ENCODE measurements around the gene SMARCB1.
"Not testable (repeated sequence)": the region's sequence is repeated elsewhere in the genome, so short reads cannot be mapped to it uniquely, and the experiment has no call there.

Gene SMARCB1

GRCh38 chr22:23846081-23846469 is 59.3 kb downstream of the SMARCB1 start:
- Histone ChIP-seq H3K9me3 (replicated peaks; ENCODE audit: low read length) (no peaks in the 10 kb centered on the region), H3K36me3 (ENCODE audit: insufficient read depth, low read length) (no peaks in the 10 kb centered on the region), H3K4me2 (ENCODE audit: low read length) (no peak overlapping the region), H3K27me3 (ENCODE audit: control insufficient read depth, insufficient read depth, low read length) (no peaks in the 10 kb centered on the region), H3K4me3 (ENCODE audit: low read length) (no peak overlapping the region), H3K9ac (ENCODE audit: low read depth, low read length) (peak overlapping the region; percentile 44), H3K4me1 (ENCODE audit: control insufficient read depth, insufficient read depth, low read length) (peaks cover 34% of the 10 kb centered on the region)

GRCh38 chr22:23847310-23847920 is 60.6 kb downstream of the SMARCB1 start:
- H3K4me3 ChIP-seq (ENCODE audit: low read length), result no peak overlapping the region
- H3K36me3 ChIP-seq (ENCODE audit: insufficient read depth, low read length), result no peaks in the 10 kb centered on the region
- H3K4me1 ChIP-seq (ENCODE audit: control insufficient read depth, insufficient read depth, low read length), result peaks cover 34% of the 10 kb centered on the region
- H3K9me3 ChIP-seq (replicated peaks; ENCODE audit: low read length), result no peaks in the 10 kb centered on the region
- H3K27me3 ChIP-seq (ENCODE audit: control insufficient read depth, insufficient read depth, low read length), result no peaks in the 10 kb centered on the region
- no peak overlapping the region for H3K4me2 ChIP-seq (ENCODE audit: low read length)
- H3K9ac ChIP-seq (ENCODE audit: low read depth, low read length), result no peak overlapping the region

GRCh38 chr22:23847991-23848864 is 61.5 kb downstream of the SMARCB1 start:
- Histone ChIP-seq H3K4me3 (ENCODE audit: low read length) (no peak overlapping the region), H3K9me3 (replicated peaks; ENCODE audit: low read length) (no peaks in the 10 kb centered on the region), H3K4me2 (ENCODE audit: low read length) (no peak overlapping the region), H3K9ac (ENCODE audit: low read depth, low read length) (no peak overlapping the region), H3K36me3 (ENCODE audit: insufficient read depth, low read length) (no peaks in the 10 kb centered on the region), H3K4me1 (ENCODE audit: control insufficient read depth, insufficient read depth, low read length) (peaks cover 34% of the 10 kb centered on the region), H3K27me3 (ENCODE audit: control insufficient read depth, insufficient read depth, low read length) (no peaks in the 10 kb centered on the region)

GRCh38 chr22:23849009-23850006 is 62.5 kb downstream of the SMARCB1 start:
- Histone ChIP-seq H3K4me3 (ENCODE audit: low read length) (peak overlapping the region; percentile 48), H3K4me1 (ENCODE audit: control insufficient read depth, insufficient read depth, low read length) (peaks cover 31% of the 10 kb centered on the region), H3K27me3 (ENCODE audit: control insufficient read depth, insufficient read depth, low read length) (no peaks in the 10 kb centered on the region), H3K9ac (ENCODE audit: low read depth, low read length) (peak overlapping the region; percentile 41), H3K4me2 (ENCODE audit: low read length) (peak overlapping the region; percentile 89), H3K9me3 (replicated peaks; ENCODE audit: low read length) (no peaks in the 10 kb centered on the region), H3K36me3 (ENCODE audit: insufficient read depth, low read length) (no peaks in the 10 kb centered on the region)

GRCh38 chr22:23850136-23850611 is 63.4 kb downstream of the SMARCB1 start:
- H3K4me2 ChIP-seq (ENCODE audit: low read length), result no peak overlapping the region
- no peaks in the 10 kb centered on the region for H3K27me3 ChIP-seq (ENCODE audit: control insufficient read depth, insufficient read depth, low read length)
- no peaks in the 10 kb centered on the region for H3K9me3 ChIP-seq (replicated peaks; ENCODE audit: low read length)
- peaks cover 25% of the 10 kb centered on the region for H3K4me1 ChIP-seq (ENCODE audit: control insufficient read depth, insufficient read depth, low read length)
- H3K4me3 ChIP-seq (ENCODE audit: low read length), result no peak overlapping the region
- H3K9ac ChIP-seq (ENCODE audit: low read depth, low read length), result no peak overlapping the region
- H3K36me3 ChIP-seq (ENCODE audit: insufficient read depth, low read length), result no peaks in the 10 kb centered on the region

- H3K4me3 ChIP-seq (ENCODE audit: low read length), result peak overlapping the region; percentile 79
- H3K4me1 ChIP-seq (ENCODE audit: control insufficient read depth, insufficient read depth, low read length), result peaks cover 20% of the 10 kb centered on the region
- no peaks in the 10 kb centered on the region for H3K9me3 ChIP-seq (replicated peaks; ENCODE audit: low read length)
- peak overlapping the region; percentile 97 for H3K4me2 ChIP-seq (ENCODE audit: low read length)
- H3K9ac ChIP-seq (ENCODE audit: low read depth, low read length), result peak overlapping the region; percentile 76
- no peaks in the 10 kb centered on the region for H3K36me3 ChIP-seq (ENCODE audit: insufficient read depth, low read length)
- no peaks in the 10 kb centered on the region for H3K27me3 ChIP-seq (ENCODE audit: control insufficient read depth, insufficient read depth, low read length)
These were observed 70.2 kb downstream of the SMARCB1 start for GRCh38 chr22:23856721-23857605.

GRCh38 chr22:23857606-23858483 is 71.1 kb downstream of the SMARCB1 start, which contains the start of gene SLC2A11:
Gene SLC2A11, plus strand, starts transcription at chr22:23857875. Its CDS starts 125 bp downstream, at chr22:23858000.
- no peaks in the 10 kb centered on the region for H3K9me3 ChIP-seq (replicated peaks; ENCODE audit: low read length)
- peak within 1 kb of the TSS; percentile 79 for H3K4me3 ChIP-seq (ENCODE audit: low read length)
- no peaks in the 10 kb centered on the region for H3K27me3 ChIP-seq (ENCODE audit: control insufficient read depth, insufficient read depth, low read length)
- peaks cover 20% of the 10 kb centered on the region for H3K4me1 ChIP-seq (ENCODE audit: control insufficient read depth, insufficient read depth, low read length)
- peak within 1 kb of the TSS; percentile 97 for H3K4me2 ChIP-seq (ENCODE audit: low read length)
- H3K36me3 ChIP-seq (ENCODE audit: insufficient read depth, low read length), result no peaks in the 10 kb centered on the region
- H3K9ac ChIP-seq (ENCODE audit: low read depth, low read length), result peak within 1 kb of the TSS; percentile 77

- Histone ChIP-seq H3K27me3 (ENCODE audit: control insufficient read depth, insufficient read depth, low read length) (no peaks in the 10 kb centered on the region), H3K4me1 (ENCODE audit: control insufficient read depth, insufficient read depth, low read length) (peaks cover 20% of the 10 kb centered on the region), H3K9ac (ENCODE audit: low read depth, low read length) (peak overlapping the region; percentile 77), H3K4me2 (ENCODE audit: low read length) (peak overlapping the region; percentile 97), H3K36me3 (ENCODE audit: insufficient read depth, low read length) (no peaks in the 10 kb centered on the region), H3K9me3 (replicated peaks; ENCODE audit: low read length) (no peaks in the 10 kb centered on the region), H3K4me3 (ENCODE audit: low read length) (peak overlapping the region; percentile 79)
These were observed 71.7 kb downstream of the SMARCB1 start for GRCh38 chr22:23858484-23858815.

GRCh38 chr22:23859201-23859600 is 72.4 kb downstream of the SMARCB1 start:
- no peaks in the 10 kb centered on the region for H3K27me3 ChIP-seq (ENCODE audit: control insufficient read depth, insufficient read depth, low read length)
- peaks cover 20% of the 10 kb centered on the region for H3K4me1 ChIP-seq (ENCODE audit: control insufficient read depth, insufficient read depth, low read length)
- no peak overlapping the region for H3K4me3 ChIP-seq (ENCODE audit: low read length)
- H3K4me2 ChIP-seq (ENCODE audit: low read length), result no peak overlapping the region
- H3K36me3 ChIP-seq (ENCODE audit: insufficient read depth, low read length), result no peaks in the 10 kb centered on the region
- no peak overlapping the region for H3K9ac ChIP-seq (ENCODE audit: low read depth, low read length)
- H3K9me3 ChIP-seq (replicated peaks; ENCODE audit: low read length), result no peaks in the 10 kb centered on the region

- peaks cover 20% of the 10 kb centered on the region for H3K4me1 ChIP-seq (ENCODE audit: control insufficient read depth, insufficient read depth, low read length)
- not testable (repeated sequence) for H3K27me3 ChIP-seq (ENCODE audit: control insufficient read depth, insufficient read depth, low read length); H3K4me2 ChIP-seq (ENCODE audit: low read length); H3K9ac ChIP-seq (ENCODE audit: low read depth, low read length); H3K36me3 ChIP-seq (ENCODE audit: insufficient read depth, low read length); H3K4me3 ChIP-seq (ENCODE audit: low read length); H3K9me3 ChIP-seq (replicated peaks; ENCODE audit: low read length)
These were observed 73.4 kb downstream of the SMARCB1 start for GRCh38 chr22:23860187-23860586.
